Ramos (cell line): ENCODE data around the gene NABP2.
"Not testable (repeated sequence)": the region's sequence is repeated elsewhere in the genome, so short reads cannot be mapped to it uniquely, and the experiment has no call there.

Experiments
- in situ Hi-C: fragments of 300-500 bp; cut with MboI; formaldehyde crosslinking; loops from one replicate; pipeline ENCODE4 v1.14.3; 2022; ENCODE audit warnings: low sequenced_read_pairs; ENCODE audit not compliant: unreplicated experiment

NABP2 gene

GRCh38 chr12:56266693-56267442, 42.7 kb downstream of the NABP2 start, which contains the start of gene COQ10A:
Gene COQ10A (plus strand): TSS chr12:56266942. CDS start chr12:56267119, 177 bp downstream.
- in situ Hi-C loops, result no loop called here

GRCh38 chr12:56267443-56268071, 43.4 kb downstream of the NABP2 start:
- in situ Hi-C loops, result no loop called here

GRCh38 chr12:56271031-56271430, 46.9 kb downstream of the NABP2 start:
- in situ Hi-C loops, result no loop called here

GRCh38 chr12:56272468-56272867, 48.3 kb downstream of the NABP2 start:
- in situ Hi-C loops, result not testable (repeated sequence)

DNA sequence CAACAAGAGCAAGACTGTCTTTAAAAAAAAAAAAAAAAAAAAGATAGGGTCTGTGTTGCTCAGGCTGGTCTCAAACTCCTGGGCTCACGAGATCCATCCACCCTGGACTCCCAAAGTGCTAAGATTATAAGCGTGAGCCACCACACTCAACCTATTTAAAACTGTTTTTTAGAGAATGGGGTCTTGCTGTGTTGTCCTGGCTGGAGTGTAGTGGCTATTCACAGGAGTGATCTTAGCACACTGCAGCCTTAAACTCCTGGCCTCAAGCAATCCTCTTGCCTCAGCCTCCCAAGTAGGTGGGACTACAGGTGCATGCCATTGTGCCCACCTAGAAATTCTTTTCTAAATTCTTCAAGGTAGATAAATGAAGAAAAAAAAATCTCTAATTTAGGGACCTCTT, 50.2 kb downstream of the NABP2 start:
- in situ Hi-C loops, result no loop called here

GRCh38 chr12:56278905-56279304, 54.8 kb downstream of the NABP2 start:
- in situ Hi-C loops, result no loop called here
